ENCODE results near the gene MROH9. TPM values are rescaled to one million over a fixed set of nuclear protein-coding genes. Genes with fewer than 3 reads are reported as not detected.

MROH9 gene
- total RNA-seq, 1 donor from 2014 or later: not detected

DNA sequence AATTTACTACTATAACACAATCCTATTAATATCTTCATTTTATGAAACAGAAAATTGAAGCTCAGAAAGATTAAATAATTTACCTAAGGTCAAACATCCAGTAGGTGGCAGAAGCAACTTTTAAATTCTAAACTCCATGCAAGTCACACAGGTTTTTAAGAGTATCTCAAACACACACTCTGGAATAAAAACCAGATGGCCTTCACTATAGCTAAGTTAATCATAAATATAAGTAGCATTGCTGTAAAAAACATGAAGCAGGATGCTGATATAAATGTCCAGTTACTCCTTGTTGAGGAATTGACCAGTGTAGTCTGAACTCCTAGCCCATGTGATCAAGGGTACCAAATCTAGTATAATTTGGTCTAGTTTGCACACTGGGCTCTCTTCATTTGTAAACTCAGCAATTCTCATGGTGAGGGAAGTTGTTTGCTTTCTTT lies 146.0 kb downstream of the MROH9 start:
- no peak for DNase-seq (ENCODE audit: low spot score)

DNA sequence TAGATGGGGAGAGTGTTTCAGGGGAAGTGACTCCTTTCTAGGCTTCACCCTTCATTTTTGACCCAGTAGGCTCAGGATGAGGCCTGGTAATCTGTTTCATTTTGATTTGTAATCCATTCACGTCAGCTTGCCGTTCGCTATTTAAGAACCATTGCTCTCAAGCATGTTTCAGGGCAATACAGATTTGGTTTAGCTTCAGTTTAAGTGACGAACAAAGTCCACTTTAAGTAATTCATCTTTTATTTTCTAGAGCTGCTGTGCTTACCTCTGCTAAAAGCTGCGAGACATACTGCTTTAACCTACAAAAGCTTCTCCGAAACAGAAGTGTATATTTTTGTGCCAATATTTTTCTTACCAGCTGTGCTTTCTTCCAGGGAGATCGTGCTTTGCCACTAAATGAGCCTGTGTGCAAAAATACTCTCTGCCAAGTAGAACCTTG lies 146.4 kb downstream of the MROH9 start:
- DNase-seq (ENCODE audit: low spot score): no peak

DNA sequence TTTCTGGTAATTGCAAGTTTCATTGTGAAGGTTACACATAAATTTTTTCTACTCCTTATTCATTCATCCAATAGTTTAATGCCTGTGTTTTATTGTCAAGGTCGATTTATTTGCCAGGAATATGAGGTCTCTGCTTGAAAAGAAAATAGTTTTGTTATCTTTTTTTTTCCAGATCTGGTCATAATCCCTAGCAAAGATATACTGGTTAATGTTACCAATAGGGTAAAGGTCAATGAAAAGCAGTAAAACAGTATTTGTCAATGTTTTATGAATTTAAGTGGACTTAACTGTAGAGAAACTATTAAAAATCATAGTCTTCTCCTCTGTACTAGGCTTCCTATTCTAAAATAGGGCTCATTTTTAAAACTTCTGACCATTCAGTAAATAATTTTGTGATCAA lies 147.3 kb downstream of the MROH9 start:
- no peak for DNase-seq (ENCODE audit: low spot score)

- no peak for DNase-seq (ENCODE audit: low spot score)
Measured at GRCh38 chr1:171083222-171083621, 147.9 kb downstream of the MROH9 start.

- DNase-seq (ENCODE audit: low spot score): no peak
Measured at GRCh38 chr1:171084091-171084490, 148.8 kb downstream of the MROH9 start.

DNA sequence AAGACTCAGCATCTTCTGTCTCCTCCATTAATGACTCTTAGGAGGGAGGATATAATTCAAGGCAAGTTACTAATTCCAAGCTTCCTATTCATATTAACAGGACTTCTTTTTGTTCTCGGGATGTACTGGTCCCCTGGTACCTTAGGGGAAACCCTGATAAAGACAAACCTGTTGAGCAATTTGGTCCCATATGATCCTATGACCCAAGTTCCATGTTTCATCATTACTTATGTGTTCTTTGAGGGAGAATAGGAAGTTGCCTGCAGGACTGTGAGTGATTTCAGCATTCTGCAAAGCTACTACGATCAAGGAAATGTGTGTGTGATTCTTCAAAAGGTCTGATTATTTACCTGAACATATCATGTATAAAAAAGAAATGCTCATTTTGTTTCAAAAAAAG lies 149.5 kb downstream of the MROH9 start:
- DNase-seq (ENCODE audit: low spot score): no peak

- DNase-seq (ENCODE audit: low spot score): no peak
Measured at GRCh38 chr1:171087896-171088295, 152.6 kb downstream of the MROH9 start.

GRCh38 chr1:171090604-171091003 lies 155.3 kb downstream of the MROH9 start, which contains the start of gene FMO3:
Gene FMO3 (plus strand): TSS chr1:171090905. CDS start chr1:171092659, 1,754 bp downstream.
- DNase-seq (ENCODE audit: low spot score): no peak

GRCh38 chr1:171103862-171104261 lies 168.5 kb downstream of the MROH9 start:
- no peak for DNase-seq (ENCODE audit: low spot score)

GRCh38 chr1:171107262-171107940 lies 172.1 kb downstream of the MROH9 start:
- DNase-seq (ENCODE audit: low spot score): no peak

DNA sequence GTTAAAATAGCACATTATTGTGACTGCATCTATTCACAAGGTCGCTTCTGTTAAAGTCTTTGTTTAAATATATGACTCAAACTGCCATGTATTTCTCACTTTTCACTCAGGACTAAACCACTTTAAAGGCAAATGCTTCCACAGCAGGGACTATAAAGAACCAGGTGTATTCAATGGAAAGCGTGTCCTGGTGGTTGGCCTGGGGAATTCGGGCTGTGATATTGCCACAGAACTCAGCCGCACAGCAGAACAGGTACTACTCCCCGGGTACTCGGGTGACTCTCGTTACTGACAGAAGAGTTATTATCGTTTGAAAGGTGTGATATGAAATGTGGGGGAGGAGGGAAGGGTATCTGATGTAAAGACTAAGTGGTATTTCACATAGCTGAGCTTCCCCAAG lies 172.6 kb downstream of the MROH9 start:
- DNase-seq (ENCODE audit: low spot score): no peak

DNA sequence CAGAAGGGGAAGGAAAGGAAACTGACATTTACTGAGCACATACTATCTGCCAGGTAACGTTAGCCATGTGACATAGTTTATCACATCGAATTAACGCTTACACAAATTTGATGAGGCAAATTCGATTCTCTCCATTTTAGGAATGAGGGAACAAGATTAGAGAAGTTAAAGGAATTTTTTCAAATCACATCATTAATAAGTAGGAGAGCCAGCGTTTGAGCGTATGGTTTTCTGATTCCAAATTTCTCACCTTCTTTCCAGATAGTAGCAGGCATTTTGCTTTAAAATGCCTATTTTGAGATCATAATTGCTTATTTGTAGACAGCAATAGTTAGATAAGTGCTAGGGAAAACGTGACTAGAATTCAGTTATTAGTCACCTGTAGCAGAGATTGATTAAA lies 174.6 kb downstream of the MROH9 start:
- DNase-seq (ENCODE audit: low spot score): no peak

DNA sequence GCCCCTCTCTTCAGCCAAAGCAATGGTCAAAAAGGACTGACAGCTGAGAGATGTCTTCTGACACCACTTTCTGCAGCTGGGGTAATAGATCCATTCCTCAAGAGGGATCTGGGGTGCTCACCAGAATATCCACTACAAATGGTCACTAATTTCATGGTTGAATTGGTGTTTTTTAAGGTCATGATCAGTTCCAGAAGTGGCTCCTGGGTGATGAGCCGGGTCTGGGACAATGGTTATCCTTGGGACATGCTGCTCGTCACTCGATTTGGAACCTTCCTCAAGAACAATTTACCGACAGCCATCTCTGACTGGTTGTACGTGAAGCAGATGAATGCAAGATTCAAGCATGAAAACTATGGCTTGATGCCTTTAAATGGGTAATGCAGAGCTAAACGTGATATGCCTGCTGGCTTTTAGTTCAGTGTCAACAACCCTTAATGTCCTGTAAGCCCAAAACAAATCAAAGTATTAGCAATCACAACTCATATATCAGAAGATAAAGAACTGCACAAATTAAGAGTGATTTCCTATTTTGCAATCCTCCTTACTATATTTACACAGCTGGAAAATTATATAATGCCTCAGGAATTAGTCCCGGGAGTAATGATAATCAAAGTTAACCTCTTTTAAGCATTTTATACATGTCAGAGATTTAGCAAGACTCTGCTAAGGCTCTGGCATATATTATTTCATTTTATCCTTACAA lies 175.4 kb downstream of the MROH9 start:
- DNase-seq (ENCODE audit: low spot score): no peak

GRCh38 chr1:171112119-171112518 lies 176.8 kb downstream of the MROH9 start:
- no peak for DNase-seq (ENCODE audit: low spot score)

DNA sequence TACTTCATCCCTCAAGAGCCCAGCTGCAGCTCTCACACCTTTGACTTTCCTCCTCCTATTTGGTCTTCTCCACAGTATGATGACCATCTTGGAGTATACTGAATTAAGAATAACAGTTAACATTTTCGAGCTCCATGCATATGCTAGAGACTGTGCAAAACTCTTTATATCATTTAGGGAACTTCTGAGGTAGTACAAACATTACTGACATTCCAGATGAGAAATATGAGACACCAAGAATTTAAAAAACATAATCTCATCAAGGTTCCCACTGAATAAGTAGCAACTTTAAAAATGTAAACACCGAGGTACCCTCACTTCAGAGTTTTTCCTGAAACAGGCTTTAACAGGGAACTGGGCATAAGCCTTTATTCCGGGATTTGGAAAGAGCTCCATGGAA lies 178.0 kb downstream of the MROH9 start:
- DNase-seq (ENCODE audit: low spot score): no peak

Small RNAs within 50 kb of the gene (microRNA-seq; reads per million reads assigned to microRNA genes)
- not detected for gene MIR1295A (ENCODE audit: borderline number of aligned reads)
- not detected for gene MIR1295B (ENCODE audit: borderline number of aligned reads)

Other genes with a start within 250 kb of the MROH9 start
- gene FMO3, start 155.4 kb downstream of the MROH9 start, total RNA-seq: 2.3 TPM
- gene FMO2, start 249.8 kb downstream of the MROH9 start, total RNA-seq: 45.2 TPM

Data from mesenteric fat pad (tissue), 1 donor.